ENCODE data around the gene ADAMTS5. TPM values are rescaled to one million over a fixed set of nuclear protein-coding genes. Genes with fewer than 3 reads are reported as not detected.

Gene ADAMTS5
- total RNA-seq, 6 experiments from 2014 or later, result 5.5 to 13.7 (median 6.7) TPM

DNA sequence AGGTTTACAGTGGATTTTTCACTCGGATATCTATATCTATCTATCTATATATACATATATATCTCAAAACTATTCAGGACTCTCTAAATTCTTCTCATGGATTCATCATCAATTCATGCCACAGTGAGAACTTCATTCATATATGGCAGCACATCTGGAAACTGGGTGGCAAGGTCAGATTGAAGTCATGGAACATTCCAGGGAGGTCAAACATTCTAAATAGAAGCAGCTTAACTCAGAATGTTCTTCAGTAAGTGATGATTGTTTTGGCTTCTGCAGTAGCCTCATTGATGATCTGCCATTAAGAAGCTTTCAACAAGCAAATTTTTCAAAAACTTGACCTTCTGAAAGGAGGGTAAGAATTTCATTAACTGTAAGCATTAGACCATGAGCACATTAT, 74.7 kb downstream of the ADAMTS5 start:
- no peak for DNase-seq
- no peak overlapping the region for H3K27ac Mint-ChIP-seq
- H3K4me1 Mint-ChIP-seq (ENCODE audit: low read depth), result peaks cover 13% of the 10 kb centered on the region
- TF ChIP-seq, protein P1, sequence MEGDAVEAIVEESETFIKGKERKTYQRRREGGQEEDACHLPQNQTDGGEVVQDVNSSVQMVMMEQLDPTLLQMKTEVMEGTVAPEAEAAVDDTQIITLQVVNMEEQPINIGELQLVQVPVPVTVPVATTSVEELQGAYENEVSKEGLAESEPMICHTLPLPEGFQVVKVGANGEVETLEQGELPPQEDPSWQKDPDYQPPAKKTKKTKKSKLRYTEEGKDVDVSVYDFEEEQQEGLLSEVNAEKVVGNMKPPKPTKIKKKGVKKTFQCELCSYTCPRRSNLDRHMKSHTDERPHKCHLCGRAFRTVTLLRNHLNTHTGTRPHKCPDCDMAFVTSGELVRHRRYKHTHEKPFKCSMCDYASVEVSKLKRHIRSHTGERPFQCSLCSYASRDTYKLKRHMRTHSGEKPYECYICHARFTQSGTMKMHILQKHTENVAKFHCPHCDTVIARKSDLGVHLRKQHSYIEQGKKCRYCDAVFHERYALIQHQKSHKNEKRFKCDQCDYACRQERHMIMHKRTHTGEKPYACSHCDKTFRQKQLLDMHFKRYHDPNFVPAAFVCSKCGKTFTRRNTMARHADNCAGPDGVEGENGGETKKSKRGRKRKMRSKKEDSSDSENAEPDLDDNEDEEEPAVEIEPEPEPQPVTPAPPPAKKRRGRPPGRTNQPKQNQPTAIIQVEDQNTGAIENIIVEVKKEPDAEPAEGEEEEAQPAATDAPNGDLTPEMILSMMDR (IDR thresholded peaks at IDR 0.05), result no peak
- no peaks in the 10 kb centered on the region for H3K36me3 Mint-ChIP-seq (ENCODE audit: low read depth)
- no peaks in the 10 kb centered on the region; the same call in 1 of the 2 replicates for H3K9me3 Mint-ChIP-seq
- no peaks in the 10 kb centered on the region for H3K27me3 Mint-ChIP-seq (ENCODE audit: insufficient read depth)
- H3K4me3 Mint-ChIP-seq, result no peak overlapping the region

DNA sequence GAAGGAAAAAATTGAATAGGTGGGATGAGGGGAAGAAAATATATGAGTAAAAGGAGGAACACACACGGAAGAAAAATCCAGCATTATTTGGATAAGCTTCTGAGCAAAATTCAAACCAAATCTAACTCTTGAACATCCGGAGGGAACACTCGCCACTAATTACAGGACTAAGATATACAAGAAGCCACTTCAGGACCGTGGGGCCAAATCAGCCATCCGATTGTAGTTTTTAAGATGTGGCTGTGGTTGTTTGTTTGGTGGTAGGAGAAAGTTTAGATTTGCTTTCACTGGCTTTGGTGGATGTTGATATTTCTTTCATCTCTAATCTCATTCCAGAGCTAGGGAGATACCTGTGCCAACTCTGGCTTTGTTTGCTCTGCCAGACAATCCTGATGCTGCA, 78.0 kb downstream of the ADAMTS5 start:
- Mint-ChIP-seq H3K27me3 (ENCODE audit: insufficient read depth) (peaks cover 2% of the 10 kb centered on the region; the same call in 1 of the 2 replicates), H3K4me1 (ENCODE audit: low read depth) (peaks cover 18% of the 10 kb centered on the region), H3K4me3 (no peak overlapping the region), H3K27ac (no peak overlapping the region), H3K36me3 (ENCODE audit: low read depth) (no peaks in the 10 kb centered on the region), H3K9me3 (no peaks in the 10 kb centered on the region)
- DNase-seq, result no peak
- TF ChIP-seq, protein P1 (IDR thresholded peaks at IDR 0.05), result no peak

DNA sequence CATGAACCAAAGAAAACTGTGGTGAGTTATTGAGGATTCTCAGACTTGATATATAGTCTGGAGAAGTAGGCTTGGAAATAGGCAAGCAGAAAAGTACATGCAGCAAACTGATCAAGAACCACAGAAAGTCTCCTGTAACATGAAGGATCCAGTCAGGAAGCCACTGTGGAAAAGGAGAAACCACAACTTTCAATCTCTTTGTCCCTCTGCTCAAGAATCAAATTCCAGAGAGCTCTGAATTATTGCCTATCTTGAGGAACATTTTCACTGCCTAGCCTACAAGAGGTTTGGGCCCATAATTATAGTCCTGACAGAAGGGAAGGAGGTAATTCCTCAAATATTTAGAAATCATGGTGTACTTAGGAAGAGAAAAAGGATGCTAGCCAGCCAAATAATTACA, 78.6 kb downstream of the ADAMTS5 start:
- no peak overlapping the region for H3K4me3 Mint-ChIP-seq
- peaks cover 18% of the 10 kb centered on the region for H3K4me1 Mint-ChIP-seq (ENCODE audit: low read depth)
- DNase-seq, result no peak
- TF ChIP-seq, protein P1 (IDR thresholded peaks at IDR 0.05), result no peak
- peaks cover 2% of the 10 kb centered on the region for H3K27me3 Mint-ChIP-seq (ENCODE audit: insufficient read depth)
- H3K9me3 Mint-ChIP-seq, result no peaks in the 10 kb centered on the region
- H3K27ac Mint-ChIP-seq, result no peak overlapping the region
- H3K36me3 Mint-ChIP-seq (ENCODE audit: low read depth), result no peaks in the 10 kb centered on the region

DNA sequence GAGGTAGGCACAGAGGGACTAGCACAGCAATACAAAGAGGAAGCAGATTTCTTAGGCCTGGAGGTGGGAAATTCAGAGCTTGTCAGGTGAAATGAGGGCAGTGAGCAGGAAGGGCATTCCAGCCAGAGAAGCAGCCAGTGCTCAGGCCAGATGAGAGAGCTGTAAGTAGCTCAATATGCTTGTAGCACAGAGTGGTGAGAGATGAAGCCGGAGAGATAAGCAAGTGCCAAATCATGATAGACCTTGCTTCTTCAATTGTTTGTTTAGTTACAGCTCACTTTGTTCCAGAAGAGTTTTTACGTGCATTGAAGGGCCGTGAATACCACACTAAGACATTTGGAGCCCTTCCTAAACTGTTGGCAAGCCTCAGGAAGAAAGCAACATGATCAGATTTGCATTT, 79.6 kb downstream of the ADAMTS5 start:
- Mint-ChIP-seq H3K4me3 (no peak overlapping the region), H3K27ac (peak overlapping the region; percentile 38; the same call in 1 of the 2 replicates), H3K4me1 (ENCODE audit: low read depth) (peaks cover 18% of the 10 kb centered on the region), H3K36me3 (ENCODE audit: low read depth) (no peaks in the 10 kb centered on the region), H3K9me3 (no peaks in the 10 kb centered on the region), H3K27me3 (ENCODE audit: insufficient read depth) (peaks cover 2% of the 10 kb centered on the region)
- TF ChIP-seq, protein P1 (IDR thresholded peaks at IDR 0.05), result no peak
- peak; percentile 68 for DNase-seq

DNA sequence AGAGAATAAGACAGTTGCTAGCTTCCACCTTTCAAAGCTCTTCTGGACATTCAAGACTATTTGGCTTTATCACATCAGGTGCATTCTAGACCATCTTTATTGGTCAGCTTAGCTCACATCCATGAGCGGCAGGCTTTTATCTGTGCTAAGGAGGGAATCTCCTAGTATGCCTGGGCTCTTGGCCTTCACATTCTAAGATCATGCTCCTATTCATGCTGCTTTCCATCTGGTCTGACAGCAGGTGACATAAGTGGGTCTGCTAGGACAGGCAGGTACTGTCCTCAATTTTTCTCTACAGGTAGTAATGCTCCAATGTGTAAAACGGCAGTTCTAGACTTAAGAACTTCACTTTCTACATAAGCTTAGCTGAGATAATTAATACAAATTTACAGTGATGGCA, 82.5 kb downstream of the ADAMTS5 start:
- Mint-ChIP-seq H3K27ac (no peak overlapping the region), H3K27me3 (ENCODE audit: insufficient read depth) (peaks cover 4% of the 10 kb centered on the region), H3K4me3 (no peak overlapping the region), H3K36me3 (ENCODE audit: low read depth) (no peaks in the 10 kb centered on the region), H3K4me1 (ENCODE audit: low read depth) (peaks cover 18% of the 10 kb centered on the region), H3K9me3 (no peaks in the 10 kb centered on the region)
- DNase-seq, result no peak
- TF ChIP-seq, protein P1 (IDR thresholded peaks at IDR 0.05), result no peak

DNA sequence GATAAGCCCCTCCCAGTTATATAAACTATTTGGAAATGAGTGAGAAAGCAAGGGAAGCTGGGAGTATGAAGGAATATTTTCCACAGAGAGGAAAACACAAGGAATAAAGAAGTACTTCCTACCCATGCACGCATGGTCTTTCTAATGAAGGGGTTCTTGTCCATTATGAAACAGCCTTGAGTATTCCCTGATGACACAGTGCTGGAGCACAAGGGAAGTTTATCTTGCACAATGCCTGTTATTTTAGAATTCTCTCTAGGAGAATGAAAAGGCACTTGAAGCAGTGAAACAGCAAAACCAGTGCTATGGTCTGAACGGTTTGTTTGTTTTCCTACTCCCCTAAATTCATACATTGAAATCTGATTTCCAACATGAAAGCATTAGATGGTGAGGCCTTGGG, 83.1 kb downstream of the ADAMTS5 start:
- TF ChIP-seq, protein P1 (IDR thresholded peaks at IDR 0.05), result no peak
- Mint-ChIP-seq H3K27ac (no peak overlapping the region), H3K4me3 (no peak overlapping the region), H3K4me1 (ENCODE audit: low read depth) (peaks cover 18% of the 10 kb centered on the region), H3K9me3 (no peaks in the 10 kb centered on the region), H3K27me3 (ENCODE audit: insufficient read depth) (peaks cover 4% of the 10 kb centered on the region), H3K36me3 (ENCODE audit: low read depth) (no peaks in the 10 kb centered on the region)
- no peak for DNase-seq
